ENCODE results near the gene COL5A1.

COL5A1 gene

GRCh38 chr9:134795446-134795845, 153.8 kb downstream of the COL5A1 start:
- DNase-seq, result no peak

GRCh38 chr9:134796882-134797281, 155.3 kb downstream of the COL5A1 start:
- no peak for DNase-seq

DNA sequence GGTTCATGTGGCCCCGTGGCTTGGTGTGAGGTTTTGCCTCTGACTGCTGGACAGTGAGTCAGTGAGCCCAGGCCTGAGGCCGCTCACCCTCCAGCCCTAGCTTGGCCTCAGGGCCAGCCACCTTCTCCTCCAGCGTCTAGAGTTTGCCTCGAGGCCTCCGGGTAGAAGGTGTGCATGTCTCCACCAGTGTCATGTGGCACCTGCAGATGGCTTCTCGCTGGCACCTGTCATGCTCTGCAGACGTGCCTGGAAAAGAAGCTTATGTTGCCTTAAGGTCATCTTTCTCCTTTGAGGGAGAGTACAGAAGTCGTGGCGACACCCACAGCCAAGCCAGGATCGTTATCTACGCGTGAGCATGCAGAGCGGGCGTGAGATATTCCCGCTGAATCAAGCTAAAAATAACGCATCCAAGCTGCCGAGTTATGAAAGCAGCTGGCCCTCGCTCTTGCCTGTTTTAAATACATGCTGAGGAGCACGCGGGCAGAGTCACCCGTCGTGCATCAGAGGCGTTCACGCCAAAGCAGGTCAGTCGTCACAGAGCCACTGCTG, 159.3 kb downstream of the COL5A1 start:
- peak; percentile 53 for DNase-seq

- no peak for DNase-seq
Measured at GRCh38 chr9:134802216-134802795, 160.7 kb downstream of the COL5A1 start.

GRCh38 chr9:134804871-134805270, 163.3 kb downstream of the COL5A1 start:
- no peak for DNase-seq

DNA sequence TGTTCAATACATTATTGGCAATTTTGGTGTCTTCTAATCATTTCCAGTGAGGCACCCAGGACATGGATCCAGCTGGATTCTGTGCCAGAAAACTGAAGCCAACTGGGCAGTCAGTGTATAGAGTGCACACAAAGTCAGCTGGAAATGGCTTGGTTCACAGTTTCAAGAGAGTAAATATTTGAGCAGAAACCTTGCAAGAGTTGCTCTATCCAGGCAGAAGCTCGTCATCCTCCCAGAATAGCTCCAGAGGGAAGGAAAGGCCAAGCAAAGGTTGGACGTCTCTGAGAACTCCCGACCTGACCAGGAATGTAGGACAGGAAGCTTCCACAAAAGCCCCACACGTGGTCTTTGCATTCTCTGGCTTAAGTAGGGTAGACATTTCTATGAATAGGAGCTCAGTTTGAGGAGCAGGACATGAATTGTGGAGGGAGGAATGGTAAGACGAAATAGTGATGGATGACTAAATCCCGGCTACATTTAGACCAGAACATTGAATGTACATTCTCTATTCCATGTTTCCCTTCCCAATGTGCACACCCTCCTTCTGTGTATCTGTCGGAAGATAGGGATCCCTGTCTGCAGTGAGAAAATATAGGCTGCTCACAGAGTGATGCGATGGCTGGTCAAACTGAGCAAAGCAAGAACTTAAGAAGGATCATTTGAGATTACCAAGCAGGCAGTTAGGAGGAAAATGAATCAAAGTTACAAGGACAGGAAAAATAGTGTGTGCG, 166.3 kb downstream of the COL5A1 start:
- DNase-seq, result peak; percentile 47

DNA sequence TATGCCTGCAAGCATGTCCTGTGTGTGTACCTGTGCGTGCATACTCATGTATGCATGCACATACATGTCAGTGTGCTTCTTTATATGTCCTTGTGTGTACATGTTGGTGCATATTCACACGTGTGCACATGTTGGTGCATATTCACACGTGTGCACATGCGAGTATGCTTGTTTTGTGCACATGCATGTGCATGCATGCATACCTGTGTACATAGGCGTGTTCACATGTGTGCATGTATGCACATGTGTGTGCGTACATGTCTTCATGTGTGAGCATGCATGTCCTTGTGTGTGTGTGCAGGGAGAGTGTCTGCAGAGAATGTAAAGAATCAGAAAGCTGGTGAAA, 166.8 kb downstream of the COL5A1 start:
- no peak for DNase-seq

- no peak for DNase-seq
Measured at GRCh38 chr9:134809292-134809691, 167.7 kb downstream of the COL5A1 start.

DNA sequence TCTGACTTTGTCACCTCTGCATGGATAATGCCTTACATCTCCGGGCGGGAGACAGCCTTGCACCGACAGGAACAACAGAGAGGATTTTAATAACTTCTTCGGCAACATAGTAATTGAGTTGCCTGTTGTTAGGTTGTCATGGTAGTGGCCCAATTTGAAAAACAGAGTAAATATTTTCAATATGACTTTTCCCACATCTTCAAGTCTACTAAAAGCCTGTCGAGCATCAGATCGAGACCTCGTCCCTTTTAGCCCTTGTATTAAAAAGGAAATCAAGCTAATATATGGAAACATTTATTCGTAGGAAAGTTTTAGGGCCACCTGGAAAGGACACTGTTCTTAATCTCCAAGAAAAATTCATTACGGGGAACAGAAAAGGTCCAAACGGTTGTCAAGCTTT, 168.2 kb downstream of the COL5A1 start:
- DNase-seq, result no peak

- DNase-seq, result no peak
Measured at GRCh38 chr9:134811079-134811672, 169.6 kb downstream of the COL5A1 start.

DNA sequence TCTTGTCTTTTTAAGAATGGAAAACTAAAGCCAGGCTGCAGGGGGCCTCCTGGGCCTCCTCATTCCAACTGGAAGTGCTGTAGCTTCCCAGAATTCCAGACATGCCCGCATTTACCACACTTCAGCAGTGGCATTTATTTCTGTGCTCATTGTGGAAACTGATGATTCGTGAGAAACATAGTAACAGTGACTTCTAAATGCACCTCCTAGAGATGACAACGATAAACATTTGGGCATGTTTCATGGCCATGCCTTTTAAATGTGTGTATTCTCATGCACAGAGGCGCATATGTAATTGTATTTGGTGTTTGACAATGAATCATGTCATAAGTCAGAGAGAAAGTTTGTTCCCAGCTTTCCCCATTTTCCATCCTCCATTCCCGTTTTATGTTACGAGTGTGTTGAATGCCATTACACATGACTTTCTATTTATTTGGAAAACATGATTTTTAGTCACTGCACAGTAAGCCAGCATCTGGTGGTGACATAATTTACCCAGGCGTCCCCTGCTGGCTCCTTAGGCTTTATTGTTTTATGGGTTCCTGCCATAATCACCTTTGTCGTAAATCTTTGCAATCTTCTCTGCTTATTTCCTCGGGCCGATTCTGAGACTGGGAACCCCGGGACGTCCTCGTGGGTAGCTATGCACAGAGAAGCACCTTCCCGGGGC, 170.2 kb downstream of the COL5A1 start:
- DNase-seq, result peak; percentile 39

DNA sequence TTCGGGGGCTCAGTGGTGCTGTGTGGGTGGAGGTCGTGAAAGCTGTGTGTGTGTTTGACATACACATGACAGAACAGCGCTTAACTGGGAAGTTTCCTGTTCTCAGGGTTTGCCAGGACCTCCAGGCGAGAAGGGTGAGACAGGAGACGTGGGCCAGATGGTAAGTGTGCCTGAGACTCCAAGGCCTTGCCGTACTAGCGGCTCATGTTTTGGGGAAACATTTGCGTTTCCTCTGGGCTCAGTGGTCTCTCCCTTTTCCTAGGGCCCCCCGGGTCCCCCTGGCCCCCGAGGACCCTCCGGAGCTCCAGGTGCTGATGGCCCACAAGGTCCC, 170.7 kb downstream of the COL5A1 start:
- DNase-seq, result no peak

- DNase-seq, result no peak
Measured at GRCh38 chr9:134813841-134814240, 172.2 kb downstream of the COL5A1 start.

GRCh38 chr9:134814598-134815215, 173.1 kb downstream of the COL5A1 start:
- no peak for DNase-seq

DNA sequence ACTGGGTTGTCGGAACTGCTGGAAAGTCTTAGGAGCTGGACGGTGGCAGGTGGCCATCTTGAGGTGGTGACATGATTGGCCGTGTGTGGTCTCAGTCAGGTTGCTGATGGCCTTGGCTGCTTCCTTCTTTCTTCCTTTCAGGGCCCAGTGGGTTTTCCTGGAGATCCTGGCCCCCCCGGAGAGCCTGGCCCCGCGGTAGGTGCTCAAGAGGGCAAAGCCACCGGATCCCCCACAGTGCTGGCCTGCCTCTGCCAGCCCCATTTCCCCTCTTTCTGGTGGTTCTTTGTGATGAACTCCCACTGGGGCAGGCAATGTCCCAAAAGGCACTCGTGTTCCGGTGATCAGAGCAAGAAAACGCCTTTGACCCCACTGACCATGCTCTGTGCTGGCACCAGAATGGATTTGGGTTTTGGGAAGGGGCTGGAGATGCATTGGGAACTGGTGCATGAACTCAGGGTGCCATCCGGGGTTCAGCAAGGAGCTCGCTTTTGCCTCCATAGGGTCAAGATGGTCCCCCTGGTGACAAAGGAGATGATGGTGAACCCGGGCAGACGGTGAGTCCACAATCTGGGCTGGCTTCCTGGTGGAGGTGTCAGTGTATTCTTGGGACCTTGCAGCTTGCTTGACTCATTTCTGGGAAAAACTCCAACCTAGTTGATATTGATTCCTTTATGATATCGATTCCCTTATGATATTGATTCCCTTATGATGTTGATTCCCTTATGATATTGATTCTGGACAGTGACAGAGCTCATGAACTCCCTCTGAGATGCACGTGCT, 174.0 kb downstream of the COL5A1 start:
- no peak for DNase-seq

DNA sequence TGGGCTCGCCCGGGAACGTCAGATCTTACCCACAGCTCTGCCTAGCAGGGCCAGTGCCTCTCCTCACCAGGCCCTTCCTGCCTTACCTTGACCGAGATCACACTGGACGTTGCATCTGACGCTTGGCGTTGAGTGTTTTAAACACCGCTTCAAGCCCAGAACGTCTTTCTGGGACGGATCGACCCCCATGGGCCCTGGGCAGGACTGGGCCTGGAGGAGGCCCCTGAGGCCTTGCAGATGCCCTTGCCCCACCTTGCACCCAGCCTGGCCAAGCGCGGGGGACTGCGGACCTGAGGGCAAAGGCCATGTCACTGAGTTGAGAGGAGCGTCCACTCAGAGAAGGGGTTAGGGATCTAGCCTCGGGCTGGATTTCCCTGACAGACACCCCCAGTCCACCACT, 174.7 kb downstream of the COL5A1 start:
- no peak for DNase-seq

DNA sequence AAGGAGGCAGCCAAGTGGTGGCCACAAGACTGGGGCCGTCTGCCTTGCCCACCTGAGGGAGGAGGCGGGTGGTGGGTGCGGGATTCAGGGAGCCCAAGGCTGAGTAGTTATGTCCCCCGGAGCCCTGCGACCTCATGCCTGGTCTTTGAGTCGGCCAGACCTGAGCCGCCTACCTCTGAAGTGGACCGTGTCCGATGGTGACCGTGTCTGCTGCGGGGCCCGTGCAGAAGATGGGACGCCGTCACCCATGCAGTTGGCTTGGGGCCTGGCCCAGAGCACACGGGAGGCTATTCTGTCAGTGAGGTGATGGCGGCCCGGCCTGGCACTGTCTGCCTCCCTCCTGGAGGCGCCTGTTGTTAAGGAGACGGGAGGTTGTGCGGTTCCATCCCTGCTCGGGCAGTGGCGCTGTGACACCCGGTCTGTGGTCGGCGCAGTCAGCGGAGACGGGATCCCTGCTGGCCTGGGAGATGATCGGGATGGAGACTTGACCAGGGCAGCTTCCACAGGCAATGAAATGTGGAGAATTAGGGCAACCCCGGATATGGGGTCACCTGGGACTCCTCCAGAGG, 176.5 kb downstream of the COL5A1 start:
- no peak for DNase-seq

- no peak for DNase-seq
Measured at GRCh38 chr9:134818591-134818990, 177.0 kb downstream of the COL5A1 start.

DNA sequence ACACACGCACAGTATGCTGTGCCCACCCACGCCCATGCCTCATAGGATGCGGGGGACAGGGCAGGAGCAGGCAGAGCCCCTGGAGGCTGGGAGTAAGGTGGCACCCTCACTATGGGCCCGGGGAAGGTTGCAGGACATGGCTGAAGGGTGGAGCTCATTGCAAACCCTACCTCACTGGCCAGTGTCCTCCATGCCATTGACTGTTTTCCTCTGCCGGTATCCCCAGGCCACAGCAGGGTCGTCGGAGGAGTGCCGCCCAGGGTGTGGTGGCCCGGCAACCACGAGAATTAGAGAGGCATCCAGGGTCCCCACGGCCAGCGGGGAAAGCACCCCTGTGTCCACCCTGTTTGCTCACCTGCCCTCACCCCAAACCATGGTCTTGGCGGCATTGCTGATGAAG, 179.3 kb downstream of the COL5A1 start:
- DNase-seq, result no peak

DNA sequence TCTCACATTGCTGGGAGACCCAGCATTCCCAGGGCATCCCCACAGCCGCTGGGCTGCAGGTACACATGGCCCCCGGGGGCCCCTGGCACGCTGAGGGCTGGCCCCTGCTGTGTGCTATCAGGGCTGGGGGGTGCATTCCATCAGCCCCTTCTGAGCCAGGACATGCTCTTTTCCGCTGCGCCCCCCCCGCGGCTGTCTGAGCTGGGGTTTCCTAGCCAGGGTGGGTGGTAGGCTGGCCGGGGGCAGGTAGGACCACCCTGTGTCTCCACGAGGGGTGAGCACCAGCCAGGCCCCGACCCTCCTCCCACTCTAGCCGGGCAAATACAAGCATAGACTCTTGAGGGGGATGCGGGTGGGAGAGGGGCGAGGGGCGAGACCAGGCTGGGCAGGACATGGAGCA, 180.9 kb downstream of the COL5A1 start:
- no peak for DNase-seq

DNA sequence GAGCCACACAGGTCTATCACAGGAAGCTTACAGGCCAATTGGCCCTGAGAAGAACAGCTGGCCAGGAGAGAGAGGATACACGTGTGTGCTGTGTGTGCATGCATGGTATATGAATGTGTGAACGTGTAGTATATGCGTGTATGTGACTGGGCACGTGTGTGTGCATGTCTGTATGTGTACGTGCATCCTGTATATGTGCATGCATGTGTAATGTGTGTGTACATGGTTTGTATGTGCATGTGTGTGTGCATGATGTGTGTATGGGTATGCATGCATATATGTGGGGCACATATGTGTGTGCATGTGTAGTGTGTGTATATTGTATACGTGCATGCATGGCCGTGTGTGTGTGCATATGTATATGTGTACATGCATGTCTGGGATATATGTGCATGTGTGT, 182.0 kb downstream of the COL5A1 start:
- no peak for DNase-seq

GRCh38 chr9:134824583-134824982, 183.0 kb downstream of the COL5A1 start:
- no peak for DNase-seq

Data from eye (tissue), 1 donor.